RWPE1 (cell line): Measurements from ENCODE around the gene ADIPOR2.

ENCODE experiments used
- CTCF ChIA-PET: fragments of 350-600 bp; sonication (Branson Sonifier 250); formaldehyde crosslinking; extraction: SDS; loops from one replicate; lab custom pipeline; 2021; lab: Yijun Ruan, JAX
- POLR2A ChIA-PET: fragments of 400-600 bp; formaldehyde crosslinking; extraction: SDS; loops from one replicate; lab custom pipeline; 2020; ENCODE audit warnings: antibody characterized with exemption; ENCODE audit not compliant: low non-redundant PET; lab: Yijun Ruan, JAX
- DNase-seq: peaks from one replicate; pipeline ENCODE4 v3.0.0; 2012; ENCODE audit warnings: low spot score
- H3K27ac ChIP-seq: fragments of 450-650 bp; 2 replicates; pipeline ENCODE4 v1.5.1; 2017
- CTCF ChIP-seq: fragments of 450-650 bp; conservative IDR thresholded peaks from 2 replicates; pipeline ENCODE4 v1.5.1; 2017; ENCODE audit warnings: low read depth, mild to moderate bottlenecking

The ADIPOR2 gene

GRCh38 chr12:1819050-1819449 lies 128.2 kb downstream of the ADIPOR2 start:
- CTCF ChIA-PET: no interaction called here
- H3K27ac ChIP-seq: no peak overlapping the region

GRCh38 chr12:1819571-1819970 lies 128.7 kb downstream of the ADIPOR2 start:
- ChIA-PET POLR2A (no interaction called here), CTCF (no interaction called here)
- no peak overlapping the region for H3K27ac ChIP-seq
- DNase-seq: no peak
- TF ChIP-seq CTCF: no peak

More at GRCh38 chr12:1819050-1819449, 128.2 kb downstream of the ADIPOR2 start:
- POLR2A ChIA-PET: no interaction called here
- no peak for TF ChIP-seq CTCF
- DNase-seq: no peak

- TF ChIP-seq CTCF: no peak
- DNase-seq: no peak
- no peak within 1 kb of the TSS for H3K27ac ChIP-seq
- ChIA-PET CTCF (interaction anchor here (0.7 kb wide), 1 partner anchor 305 kb away, joined by 3 read pairs; no protein-coding TSS in a partner anchor), POLR2A (no interaction called here)
Measured at GRCh38 chr12:1820191-1820895, 129.5 kb downstream of the ADIPOR2 start, which contains the start of gene LRTM2. TSS of gene LRTM2 (plus strand) at chr12:1820565. CDS start at chr12:1828149, 7,584 bp downstream.

GRCh38 chr12:1820896-1821291 lies 130.0 kb downstream of the ADIPOR2 start:
- POLR2A ChIA-PET: no interaction called here
- no peak overlapping the region for H3K27ac ChIP-seq
- CTCF ChIA-PET: interaction anchor here (0.7 kb wide), 1 partner anchor 305 kb away, joined by 3 read pairs; no protein-coding TSS in a partner anchor
- DNase-seq: no peak
- no peak for TF ChIP-seq CTCF

GRCh38 chr12:1821805-1822204 lies 130.9 kb downstream of the ADIPOR2 start:
- ChIA-PET CTCF (no interaction called here), POLR2A (interaction anchor here (0.6 kb wide), 1 partner anchor 1134 kb away, joined by 3 read pairs; no protein-coding TSS in a partner anchor)
- H3K27ac ChIP-seq: no peak overlapping the region

GRCh38 chr12:1822699-1823098 lies 131.8 kb downstream of the ADIPOR2 start:
- ChIA-PET CTCF (interaction anchor here (1.2 kb wide), 1 partner anchor 117 kb away, joined by 7 read pairs; no protein-coding TSS in a partner anchor), POLR2A (no interaction called here)
- no peak overlapping the region for H3K27ac ChIP-seq
- DNase-seq: no peak
- TF ChIP-seq CTCF: no peak

More at GRCh38 chr12:1821805-1822204, 130.9 kb downstream of the ADIPOR2 start:
- TF ChIP-seq CTCF: no peak
- DNase-seq: no peak
